SK-N-SH treated with all-trans-retinoic acid at 6 μM for 48 hours (cell line): Measurements from ENCODE around the gene CPEB1.

ENCODE experiments used
- ATAC-seq: fragments of 200-7000 bp; cut with Tn5 transposase; 3 replicates; pipeline ENCODE4 v1.9.1; 2020; ENCODE audit warnings: mild to moderate bottlenecking, moderate library complexity
- ARNTL ChIP-seq: fragments of 450-650 bp; formaldehyde crosslinking; IDR thresholded peaks from 2 replicates; pipeline ENCODE4 v1.5.0; 2020; ENCODE audit warnings: low read depth, mild to moderate bottlenecking, moderate library complexity, borderline replicate concordance
- CREB5 ChIP-seq: fragments of 250-450 bp; sonication (Bioruptor Pico); IDR thresholded peaks from 2 replicates; pipeline ENCODE4 v1.5.1; 2020; ENCODE audit warnings: low read depth, mild to moderate bottlenecking, moderate library complexity
- CSDC2 ChIP-seq: fragments of 250-450 bp; sonication (Bioruptor Pico); IDR thresholded peaks from 2 replicates; pipeline ENCODE4 v1.5.0; 2020; ENCODE audit warnings: mild to moderate bottlenecking, moderate library complexity
- ESRRG ChIP-seq: fragments of 250-450 bp; sonication (Bioruptor Pico); IDR thresholded peaks from 2 replicates; pipeline ENCODE4 v1.6.1; 2021; ENCODE audit warnings: mild to moderate bottlenecking
- GLIS3 ChIP-seq: fragments of 250-450 bp; sonication (Bioruptor Pico); IDR thresholded peaks from 2 replicates; pipeline ENCODE4 v1.5.0; 2020; ENCODE audit warnings: mild to moderate bottlenecking, moderate library complexity
- ISL1 ChIP-seq: fragments of 250-450 bp; sonication (Bioruptor Pico); IDR thresholded peaks from 2 replicates; pipeline ENCODE4 v2.1.2; 2022; ENCODE audit warnings: mild to moderate bottlenecking, moderate library complexity
- OSR1 ChIP-seq: fragments of 250-450 bp; sonication (Bioruptor Pico); IDR thresholded peaks from 2 replicates; pipeline ENCODE4 v1.8.0; 2022; ENCODE audit warnings: moderate library complexity, mild to moderate bottlenecking, inconsistent platforms
- PPARA ChIP-seq: fragments of 250-450 bp; sonication (Bioruptor Pico); IDR thresholded peaks from 2 replicates; pipeline ENCODE4 v1.5.0; 2020; ENCODE audit warnings: mild to moderate bottlenecking, borderline replicate concordance
- RARB ChIP-seq: fragments of 250-450 bp; sonication (Bioruptor Pico); IDR thresholded peaks from 2 replicates; pipeline ENCODE4 v1.8.0; 2021; ENCODE audit warnings: mild to moderate bottlenecking, moderate library complexity
- SNAI2 ChIP-seq: fragments of 250-450 bp; sonication (Bioruptor Pico); IDR thresholded peaks from 2 replicates; pipeline ENCODE4 v1.5.0; 2020; ENCODE audit warnings: mild to moderate bottlenecking, moderate library complexity
- TCF4 ChIP-seq: fragments of 250-450 bp; sonication (Bioruptor Pico); IDR thresholded peaks from 2 replicates; pipeline ENCODE4 v1.8.0; 2021; ENCODE audit warnings: mild to moderate bottlenecking, moderate library complexity, borderline replicate concordance
- TOX ChIP-seq: fragments of 250-450 bp; sonication (Bioruptor Pico); IDR thresholded peaks from 2 replicates; pipeline ENCODE4 v1.8.0; 2021; ENCODE audit warnings: mild to moderate bottlenecking, moderate library complexity, borderline replicate concordance
- TSHZ2 ChIP-seq: fragments of 250-450 bp; sonication (Bioruptor Pico); IDR thresholded peaks from 2 replicates; pipeline ENCODE4 v1.5.0; 2020; ENCODE audit warnings: mild to moderate bottlenecking, moderate library complexity
- ZC3H10 ChIP-seq: fragments of 250-450 bp; sonication (Bioruptor Pico); IDR thresholded peaks from 2 replicates; pipeline ENCODE4 v1.5.1; 2021; ENCODE audit warnings: mild to moderate bottlenecking, moderate library complexity
- ZFP3 ChIP-seq: fragments of 250-450 bp; sonication (Bioruptor Pico); IDR thresholded peaks from 2 replicates; pipeline ENCODE4 v1.5.0; 2020; ENCODE audit warnings: mild to moderate bottlenecking, moderate library complexity
- ZFP30 ChIP-seq: fragments of 450-650 bp; formaldehyde crosslinking; IDR thresholded peaks from 2 replicates; pipeline ENCODE4 v1.5.0; 2022; ENCODE audit warnings: mild to moderate bottlenecking, moderate library complexity
- ZNF565 ChIP-seq: fragments of 450-650 bp; formaldehyde crosslinking; conservative IDR thresholded peaks from 2 replicates; pipeline ENCODE4 v1.5.0; 2020; ENCODE audit warnings: low read depth, mild to moderate bottlenecking, moderate library complexity
- ZNF70 ChIP-seq: fragments of 450-650 bp; formaldehyde crosslinking; IDR thresholded peaks from 2 replicates; pipeline ENCODE4 v1.5.0; 2020; ENCODE audit warnings: mild to moderate bottlenecking, moderate library complexity
- ZNF8 ChIP-seq: fragments of 450-650 bp; formaldehyde crosslinking; IDR thresholded peaks from 2 replicates; pipeline ENCODE4 v1.5.0; 2020; ENCODE audit warnings: mild to moderate bottlenecking, moderate library complexity
- TF ChIP-seq, protein P1 (sequence below): fragments of 250-450 bp; sonication (Bioruptor Pico); IDR thresholded peaks from 2 replicates; pipeline ENCODE4 v1.8.0; 2020; ENCODE audit warnings: mild to moderate bottlenecking, moderate library complexity, borderline replicate concordance
- TF ChIP-seq, protein P2 (sequence below): fragments of 250-450 bp; sonication (Bioruptor Pico); IDR thresholded peaks from 2 replicates; pipeline ENCODE4 v1.5.1; 2021; ENCODE audit warnings: mild to moderate bottlenecking, moderate library complexity

CPEB1 gene

DNA sequence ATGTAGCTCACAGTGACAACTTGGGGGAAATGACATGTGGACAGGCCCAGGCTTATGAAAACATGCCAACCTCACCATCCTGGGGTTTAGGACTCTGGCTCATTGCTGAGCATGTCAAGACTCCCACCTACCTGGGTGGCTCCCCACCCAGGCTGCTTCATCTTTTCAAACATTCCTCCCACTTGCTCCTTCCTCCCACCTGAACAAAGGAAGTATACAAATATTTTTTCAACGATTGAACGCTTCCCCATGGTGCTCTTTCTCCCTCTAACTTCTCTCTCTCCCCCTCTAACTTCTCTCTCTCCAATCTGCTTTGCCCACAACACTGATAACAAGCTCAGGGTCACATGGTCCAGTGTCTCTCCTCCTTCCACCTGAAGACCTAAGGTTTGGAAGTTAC lies 27.7 kb upstream of the CPEB1 start:
- no peak for TF ChIP-seq ARNTL (CRISPR knock-in tag)
- TF ChIP-seq ZNF8 (CRISPR knock-in tag): no peak
- ATAC-seq: no peak

DNA sequence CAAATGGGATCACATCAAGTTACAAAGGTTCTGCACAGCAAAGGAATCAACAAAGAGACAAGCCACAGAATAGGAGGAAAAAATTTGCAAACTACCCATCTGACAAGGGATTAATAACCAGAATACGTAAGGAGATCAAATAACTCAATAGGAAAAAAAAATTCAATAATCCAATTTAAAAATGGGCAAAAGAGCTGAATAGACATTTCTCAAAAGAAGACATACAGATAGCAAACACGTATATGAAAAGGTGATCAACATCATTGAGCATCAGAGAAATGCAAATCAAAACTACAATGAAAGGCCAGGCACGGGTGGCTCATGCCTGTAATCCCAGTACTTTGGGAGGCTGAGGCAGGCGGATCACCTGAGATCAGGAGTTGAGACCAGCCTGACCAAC lies 23.5 kb upstream of the CPEB1 start:
- no peak for ATAC-seq
- TF ChIP-seq OSR1 (CRISPR knock-in tag) (no peak), TOX (no peak), GLIS3 (CRISPR knock-in tag) (no peak), ZC3H10 (CRISPR knock-in tag) (no peak), RARB (CRISPR knock-in tag) (no peak), CSDC2 (CRISPR knock-in tag) (no peak), CREB5 (CRISPR knock-in tag) (no peak), ZFP30 (CRISPR knock-in tag) (no peak), TCF4 (CRISPR knock-in tag) (no peak), SNAI2 (CRISPR knock-in tag) (no peak), ZNF70 (no peak), ARNTL (CRISPR knock-in tag) (no peak), ISL1 (CRISPR knock-in tag) (no peak), ZNF565 (CRISPR knock-in tag) (no peak), ESRRG (CRISPR knock-in tag) (no peak), PPARA (CRISPR knock-in tag) (no peak)
- TF ChIP-seq, protein P1, sequence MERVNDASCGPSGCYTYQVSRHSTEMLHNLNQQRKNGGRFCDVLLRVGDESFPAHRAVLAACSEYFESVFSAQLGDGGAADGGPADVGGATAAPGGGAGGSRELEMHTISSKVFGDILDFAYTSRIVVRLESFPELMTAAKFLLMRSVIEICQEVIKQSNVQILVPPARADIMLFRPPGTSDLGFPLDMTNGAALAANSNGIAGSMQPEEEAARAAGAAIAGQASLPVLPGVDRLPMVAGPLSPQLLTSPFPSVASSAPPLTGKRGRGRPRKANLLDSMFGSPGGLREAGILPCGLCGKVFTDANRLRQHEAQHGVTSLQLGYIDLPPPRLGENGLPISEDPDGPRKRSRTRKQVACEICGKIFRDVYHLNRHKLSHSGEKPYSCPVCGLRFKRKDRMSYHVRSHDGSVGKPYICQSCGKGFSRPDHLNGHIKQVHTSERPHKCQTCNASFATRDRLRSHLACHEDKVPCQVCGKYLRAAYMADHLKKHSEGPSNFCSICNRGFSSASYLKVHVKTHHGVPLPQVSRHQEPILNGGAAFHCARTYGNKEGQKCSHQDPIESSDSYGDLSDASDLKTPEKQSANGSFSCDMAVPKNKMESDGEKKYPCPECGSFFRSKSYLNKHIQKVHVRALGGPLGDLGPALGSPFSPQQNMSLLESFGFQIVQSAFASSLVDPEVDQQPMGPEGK: no peak
- TF ChIP-seq, protein P2, sequence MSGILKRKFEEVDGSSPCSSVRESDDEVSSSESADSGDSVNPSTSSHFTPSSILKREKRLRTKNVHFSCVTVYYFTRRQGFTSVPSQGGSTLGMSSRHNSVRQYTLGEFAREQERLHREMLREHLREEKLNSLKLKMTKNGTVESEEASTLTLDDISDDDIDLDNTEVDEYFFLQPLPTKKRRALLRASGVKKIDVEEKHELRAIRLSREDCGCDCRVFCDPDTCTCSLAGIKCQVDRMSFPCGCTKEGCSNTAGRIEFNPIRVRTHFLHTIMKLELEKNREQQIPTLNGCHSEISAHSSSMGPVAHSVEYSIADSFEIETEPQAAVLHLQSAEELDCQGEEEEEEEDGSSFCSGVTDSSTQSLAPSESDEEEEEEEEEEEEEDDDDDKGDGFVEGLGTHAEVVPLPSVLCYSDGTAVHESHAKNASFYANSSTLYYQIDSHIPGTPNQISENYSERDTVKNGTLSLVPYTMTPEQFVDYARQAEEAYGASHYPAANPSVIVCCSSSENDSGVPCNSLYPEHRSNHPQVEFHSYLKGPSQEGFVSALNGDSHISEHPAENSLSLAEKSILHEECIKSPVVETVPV (CRISPR knock-in tag): no peak

DNA sequence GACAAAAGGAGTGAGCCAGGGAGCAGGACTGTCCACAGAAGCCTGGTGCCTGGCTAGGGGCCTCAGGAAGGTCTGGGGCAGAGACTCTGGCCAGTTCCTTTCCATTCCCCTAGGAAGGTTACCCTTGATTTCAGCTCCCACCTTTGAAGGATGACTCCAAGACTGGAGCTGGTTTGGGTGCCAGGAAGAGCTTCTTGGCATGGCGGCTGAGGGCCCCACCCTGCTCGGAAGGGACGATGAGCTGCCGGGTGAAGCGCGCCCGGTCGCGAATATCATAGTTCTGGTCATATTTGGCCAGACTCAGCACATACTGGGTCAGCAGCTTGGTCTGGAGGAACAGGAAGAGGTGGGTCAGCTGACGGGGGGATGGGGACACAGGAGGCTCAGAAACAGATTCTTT lies 19.4 kb upstream of the CPEB1 start:
- ATAC-seq: no peak
- TF ChIP-seq RARB (CRISPR knock-in tag) (no peak), CREB5 (CRISPR knock-in tag) (no peak), TOX (no peak), ARNTL (CRISPR knock-in tag) (no peak), ISL1 (CRISPR knock-in tag) (no peak), ESRRG (CRISPR knock-in tag) (no peak), OSR1 (CRISPR knock-in tag) (no peak), ZNF565 (CRISPR knock-in tag) (no peak), ZFP3 (CRISPR knock-in tag) (no peak), ZC3H10 (CRISPR knock-in tag) (no peak)

- no peak for ATAC-seq
- TF ChIP-seq CREB5 (CRISPR knock-in tag) (no peak), ISL1 (CRISPR knock-in tag) (no peak), SNAI2 (CRISPR knock-in tag) (no peak), ZFP30 (CRISPR knock-in tag) (no peak), TSHZ2 (CRISPR knock-in tag) (no peak), TCF4 (CRISPR knock-in tag) (no peak), ARNTL (CRISPR knock-in tag) (no peak), ZFP3 (CRISPR knock-in tag) (no peak), PPARA (CRISPR knock-in tag) (no peak), ZNF70 (no peak), TOX (no peak), ZNF565 (CRISPR knock-in tag) (no peak)
- TF ChIP-seq, protein P2 (CRISPR knock-in tag): no peak
- TF ChIP-seq, protein P1: no peak
Measured at GRCh38 chr15:82664021-82664420, 16.9 kb upstream of the CPEB1 start.
